Fibroblast of lung (primary cell): Measurements from ENCODE around the gene DAB1. TPM values are rescaled to one million over a fixed set of nuclear protein-coding genes. Genes with fewer than 3 reads are reported as not detected.

ENCODE experiments used
- DNase-seq, 2 donors: peaks; one replicate each; pipeline versions ENCODE4 v3.0.0 to v3.0.0-alpha.2; 2010; ENCODE audit warnings: low read depth in 2 of 2
- H2AFZ ChIP-seq: 2 replicates; pipeline ENCODE4 v1.5.1; 2012; ENCODE audit warnings: low read length, control low read depth, inconsistent platforms
- H3K27ac ChIP-seq: 2 replicates; pipeline ENCODE4 v1.5.1; 2011; ENCODE audit warnings: low read length, control low read depth; ENCODE audit not compliant: insufficient read depth
- H3K27me3 ChIP-seq: 2 replicates; pipeline ENCODE4 v1.5.1; 2011; ENCODE audit warnings: mild to moderate bottlenecking, low read length; ENCODE audit not compliant: control insufficient read depth, insufficient read depth
- H3K36me3 ChIP-seq: 2 replicates; pipeline ENCODE4 v1.5.1; 2011; ENCODE audit warnings: low read length; ENCODE audit not compliant: control insufficient read depth, insufficient read depth
- H3K4me1 ChIP-seq: 2 replicates; pipeline ENCODE4 v1.5.1; 2011; ENCODE audit warnings: low read length; ENCODE audit not compliant: control insufficient read depth, insufficient read depth; ENCODE audit errors: extremely low read depth
- H3K4me2 ChIP-seq: 2 replicates; pipeline ENCODE4 v1.5.1; 2011; ENCODE audit warnings: low read length, control low read depth; ENCODE audit not compliant: insufficient read depth; ENCODE audit errors: extremely low read depth
- H3K4me3 ChIP-seq, 4 experiments: fragments of 200-600 bp in 1 of 4; sonication (generic) in 1 of 4; replicated peaks in 1 of 4; 2 replicates each; pipeline ENCODE4 v1.5.1; 2011 to 2016; ENCODE audit warnings: low read length in 4 of 4, low read depth in 3 of 4, mild to moderate bottlenecking in 3 of 4, control low read depth in 2 of 4, inconsistent platforms in 1 of 4, mixed read lengths in 1 of 4; ENCODE audit not compliant: insufficient read depth in 1 of 4; ENCODE audit errors: control extremely low read depth in 1 of 4
- H3K79me2 ChIP-seq: 2 replicates; pipeline ENCODE4 v1.5.1; 2012; ENCODE audit warnings: mild to moderate bottlenecking, low read length, inconsistent platforms; ENCODE audit not compliant: control insufficient read depth, insufficient read depth
- H3K9ac ChIP-seq: 2 replicates; pipeline ENCODE4 v1.5.1; 2011; ENCODE audit warnings: mild to moderate bottlenecking, low read length, control low read depth; ENCODE audit not compliant: insufficient read depth
- H3K9me3 ChIP-seq: 2 replicates; pipeline ENCODE4 v1.5.1; 2012; ENCODE audit warnings: low read depth, low read length; ENCODE audit not compliant: control insufficient read depth, insufficient read depth
- H4K20me1 ChIP-seq: 2 replicates; pipeline ENCODE4 v1.5.1; 2011; ENCODE audit warnings: low read length; ENCODE audit not compliant: control insufficient read depth, insufficient read depth; ENCODE audit errors: extremely low read depth
- CTCF ChIP-seq, 2 donors: IDR thresholded peaks in 1 of 2; conservative IDR thresholded peaks in 1 of 2; 1 replicate in 1 of 2; 2 replicates in 1 of 2; pipeline ENCODE4 v1.5.1; 2011 to 2012; ENCODE audit warnings: low read length in 2 of 2, control low read depth in 1 of 2, inconsistent platforms in 1 of 2, low read depth in 1 of 2, mild to moderate bottlenecking in 1 of 2
- EZH2 ChIP-seq: IDR thresholded peaks from 2 replicates; pipeline ENCODE4 v1.5.1; 2012; ENCODE audit warnings: low read length, control low read depth, mild to moderate bottlenecking; ENCODE audit errors: missing control alignments
- polyA plus RNA-seq, 2 donors: library from polyadenylated mRNA; depleted of rRNA in 1 of 2; stranded (reverse) in 1 of 2; unstranded in 1 of 2; fragments of >200 nt; gene quantifications; 2 replicates each; pipeline ENCODE4 v1.2.1, GENCODE V29; 2011 to 2012; ENCODE audit warnings: missing spikeins in 1 of 2
- total RNA-seq: library from RNA; depleted of rRNA; stranded (reverse); fragments of >200 nt; gene quantifications from 2 replicates; pipeline ENCODE4 v1.2.1, GENCODE V29; 2014

The DAB1 gene
- total and polyA plus RNA-seq, 2 donors (not counting 1 experiment from before 2014, with no cell fraction given) = 0.17 to 2.0 TPM

DNA sequence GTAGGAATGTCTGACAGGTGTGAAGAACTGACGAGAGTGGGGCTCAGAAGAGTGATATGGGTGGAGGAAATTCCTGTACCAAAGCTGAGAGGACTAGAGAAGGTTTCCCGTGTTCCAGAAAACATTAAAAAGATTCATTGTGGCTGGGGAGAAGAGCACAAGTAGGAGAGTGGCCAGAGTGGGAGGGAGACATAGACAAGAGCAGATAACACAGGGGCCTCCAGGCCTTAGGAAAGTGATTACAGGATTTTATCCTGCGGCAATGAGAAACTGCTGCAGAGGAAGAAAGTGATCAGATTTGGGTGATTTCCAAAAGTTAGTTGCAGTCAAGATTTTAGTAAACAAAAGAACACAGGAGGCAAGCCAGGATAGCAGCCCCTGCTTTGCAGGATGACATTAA, 465.9 kb downstream of the DAB1 start:
- H3K27ac ChIP-seq = no peak overlapping the region
- no peaks in the 10 kb centered on the region for H3K79me2 ChIP-seq
- no peak overlapping the region for H3K4me3 ChIP-seq
- no peak for DNase-seq
- no peaks in the 10 kb centered on the region for H3K4me1 ChIP-seq
- no peaks in the 10 kb centered on the region for H4K20me1 ChIP-seq
- H3K27me3 ChIP-seq = no peaks in the 10 kb centered on the region
- H3K4me2 ChIP-seq = no peak overlapping the region
- no peak for TF ChIP-seq EZH2
- TF ChIP-seq CTCF (conservative IDR thresholded peaks at IDR 0.05 in 1 of 2, IDR thresholded peaks at IDR 0.05 in 1 of 2; ENCODE audit: low read depth in 1 of 2, low read length in 2 of 2) = no peak
- no peaks in the 10 kb centered on the region for H3K9me3 ChIP-seq
- H3K36me3 ChIP-seq = no peaks in the 10 kb centered on the region
- H3K9ac ChIP-seq = no peak overlapping the region
- H2AFZ ChIP-seq = no peak overlapping the region

DNA sequence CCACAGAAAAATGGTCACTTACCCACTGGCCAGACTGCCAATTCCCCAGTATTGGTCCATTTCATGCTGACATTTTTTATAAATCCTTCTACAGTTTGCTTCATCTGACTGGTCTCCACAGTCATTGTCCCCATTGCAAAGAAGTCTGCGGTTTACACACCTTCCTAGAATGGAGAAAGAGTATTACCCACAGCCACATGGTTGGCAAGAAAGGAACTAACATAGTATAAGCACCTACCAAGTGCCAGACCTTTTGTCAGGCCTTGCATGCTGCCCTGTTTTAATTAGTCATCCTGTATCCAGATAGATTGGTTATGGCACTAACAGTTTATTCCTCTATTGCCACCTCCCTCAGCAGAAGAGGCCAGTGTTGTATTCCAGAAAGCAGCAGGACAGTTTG, 469.2 kb downstream of the DAB1 start:
- no peak for DNase-seq
- no peaks in the 10 kb centered on the region for H3K4me1 ChIP-seq
- no peaks in the 10 kb centered on the region for H3K79me2 ChIP-seq
- no peak overlapping the region for H3K4me2 ChIP-seq
- H4K20me1 ChIP-seq = no peaks in the 10 kb centered on the region
- TF ChIP-seq CTCF (conservative IDR thresholded peaks at IDR 0.05 in 1 of 2, IDR thresholded peaks at IDR 0.05 in 1 of 2; ENCODE audit: low read depth in 1 of 2, low read length in 2 of 2) (no peak), EZH2 (no peak)
- H3K36me3 ChIP-seq = no peaks in the 10 kb centered on the region
- no peaks in the 10 kb centered on the region for H3K9me3 ChIP-seq
- no peaks in the 10 kb centered on the region for H3K27me3 ChIP-seq
- H3K9ac ChIP-seq = no peak overlapping the region
- no peak overlapping the region for H2AFZ ChIP-seq
- H3K4me3 ChIP-seq = no peak overlapping the region
- H3K27ac ChIP-seq = no peak overlapping the region

- Histone ChIP-seq H3K27me3 (no peaks in the 10 kb centered on the region), H3K9me3 (no peaks in the 10 kb centered on the region), H3K4me1 (peaks cover 1% of the 10 kb centered on the region), H3K4me3 (no peak overlapping the region), H2AFZ (no peak overlapping the region), H4K20me1 (no peaks in the 10 kb centered on the region), H3K79me2 (no peaks in the 10 kb centered on the region), H3K27ac (no peak overlapping the region), H3K9ac (no peak overlapping the region), H3K36me3 (no peaks in the 10 kb centered on the region), H3K4me2 (no peak overlapping the region)
- TF ChIP-seq EZH2 (no peak), CTCF (conservative IDR thresholded peaks at IDR 0.05 in 1 of 2, IDR thresholded peaks at IDR 0.05 in 1 of 2; ENCODE audit: low read depth in 1 of 2, low read length in 2 of 2) (no peak)
- no peak for DNase-seq
Observed at GRCh38 chr1:56953386-56953785, 470.5 kb downstream of the DAB1 start.
